HG03565 (cell line): ENCODE measurements around the gene SRD5A2.

Experiments
- ATAC-seq: cut with Tn5 transposase; IDR thresholded peaks from one replicate; pipeline ENCODE4 v1.9.1; 2021; ENCODE audit warnings: mild to moderate bottlenecking, moderate library complexity; ENCODE audit not compliant: unreplicated experiment

Gene SRD5A2, protein sequence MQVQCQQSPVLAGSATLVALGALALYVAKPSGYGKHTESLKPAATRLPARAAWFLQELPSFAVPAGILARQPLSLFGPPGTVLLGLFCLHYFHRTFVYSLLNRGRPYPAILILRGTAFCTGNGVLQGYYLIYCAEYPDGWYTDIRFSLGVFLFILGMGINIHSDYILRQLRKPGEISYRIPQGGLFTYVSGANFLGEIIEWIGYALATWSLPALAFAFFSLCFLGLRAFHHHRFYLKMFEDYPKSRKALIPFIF

DNA sequence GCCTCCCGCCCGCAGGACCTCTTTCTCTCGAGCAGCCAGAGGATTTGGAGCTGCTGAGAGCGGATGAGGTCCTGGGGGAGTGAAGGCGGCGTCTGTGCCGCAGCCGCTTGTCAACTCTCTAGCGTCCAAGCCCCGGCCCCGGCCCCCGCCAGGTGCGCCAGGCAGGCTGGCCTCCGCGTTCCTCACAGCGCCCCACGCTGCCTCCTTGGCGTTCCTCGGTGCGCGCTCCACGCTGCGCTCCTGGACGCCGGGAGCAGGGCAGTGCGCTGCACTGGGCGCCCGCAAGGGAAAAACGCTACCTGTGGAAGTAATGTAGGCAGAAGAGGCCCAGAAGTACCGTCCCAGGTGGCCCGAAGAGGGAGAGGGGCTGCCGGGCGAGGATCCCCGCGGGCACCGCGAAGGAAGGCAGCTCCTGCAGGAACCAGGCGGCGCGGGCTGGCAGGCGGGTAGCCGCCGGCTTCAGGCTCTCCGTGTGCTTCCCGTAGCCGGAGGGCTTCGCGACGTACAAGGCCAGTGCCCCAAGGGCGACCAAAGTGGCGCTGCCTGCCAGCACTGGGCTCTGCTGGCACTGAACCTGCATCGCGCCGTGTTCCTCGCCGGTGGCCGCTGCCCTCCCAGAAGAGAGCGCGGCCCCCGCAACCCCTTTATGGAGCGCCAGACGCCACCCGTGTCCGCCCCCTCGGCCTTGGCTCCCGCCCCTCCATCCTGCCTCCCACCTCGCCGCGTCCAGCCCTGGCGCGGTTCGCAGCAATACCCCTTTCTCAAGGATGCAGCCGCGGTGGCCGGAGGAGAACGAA, at the start of gene SRD5A2:
SRD5A2 (minus strand) TSS at position 618 of the 797 bp plus-strand sequence; CDS start at position 580, 38 bp downstream.
- no peak for ATAC-seq

DNA sequence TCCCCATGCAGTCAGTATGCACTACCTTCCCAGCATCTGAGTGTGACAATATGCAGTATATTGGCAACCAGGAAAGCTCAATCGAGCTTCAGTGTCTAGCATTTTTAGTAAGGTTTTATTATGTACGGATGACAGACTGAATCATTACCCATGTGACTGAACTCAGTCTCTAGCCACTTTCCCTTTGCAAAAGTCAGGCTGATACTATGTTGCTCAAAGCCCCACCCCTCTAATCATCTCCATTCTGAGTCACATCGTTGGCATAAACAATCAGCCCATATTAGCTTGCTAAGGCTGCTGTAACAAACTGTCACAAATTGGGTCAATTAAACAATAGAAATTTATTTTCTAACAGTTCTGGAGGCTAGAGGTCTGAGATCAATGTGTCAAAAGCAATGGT, 25.8 kb upstream of the SRD5A2 start:
- ATAC-seq = no peak

GRCh38 chr2:31598694-31599093, 18.0 kb upstream of the SRD5A2 start:
- no peak for ATAC-seq

DNA sequence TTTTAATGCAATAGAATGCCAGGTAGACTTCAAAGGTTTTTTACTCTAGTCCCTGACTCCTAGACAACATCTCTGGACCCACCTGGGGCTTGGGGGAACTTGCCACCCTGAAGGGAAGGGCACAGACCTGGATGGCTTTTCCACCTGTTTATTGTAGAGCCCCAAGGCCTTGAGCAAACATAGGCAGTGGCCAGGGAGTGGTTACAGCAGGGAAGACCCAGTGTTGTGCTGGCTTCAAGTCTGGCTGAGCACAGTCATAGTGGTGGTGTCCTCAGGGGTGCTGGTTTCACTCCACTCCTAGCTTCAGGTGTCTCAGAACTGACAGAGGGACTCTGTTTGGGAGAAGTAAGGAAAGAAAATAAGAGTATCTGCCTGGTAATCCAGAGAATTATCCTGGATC, 5.5 kb upstream of the SRD5A2 start:
- ATAC-seq = no peak

DNA sequence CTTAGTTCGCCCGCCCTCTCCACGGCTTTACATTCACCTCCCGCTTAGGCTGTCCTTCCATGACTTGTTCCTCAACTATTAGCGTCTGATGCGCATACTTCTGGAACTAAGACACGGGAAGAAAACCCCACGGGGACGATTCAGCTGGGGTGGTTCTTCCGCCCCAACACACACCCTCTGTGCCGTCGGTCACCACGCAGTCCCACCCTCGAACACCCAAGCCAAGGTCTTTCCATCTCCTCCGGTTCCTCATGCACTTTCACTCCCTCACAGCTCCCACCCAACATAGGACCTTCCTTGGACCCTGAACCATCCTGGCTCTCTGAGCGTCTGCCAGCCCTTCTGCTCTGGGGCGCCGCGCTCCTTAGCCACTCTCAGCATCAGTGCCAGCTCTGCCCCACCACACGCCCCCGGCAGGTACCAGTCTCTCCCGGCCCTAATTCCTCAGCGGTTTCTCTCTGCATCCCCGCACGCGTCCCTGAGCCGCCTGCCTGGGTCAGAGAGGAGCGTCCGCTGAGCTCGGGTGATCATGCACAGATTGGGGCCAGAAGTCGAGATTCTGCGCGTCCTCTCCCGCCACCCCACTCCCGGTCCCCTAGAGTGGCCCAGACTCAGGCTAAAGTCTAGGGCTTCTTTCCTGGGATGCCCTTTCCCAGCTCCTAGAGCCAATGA, 522 bp upstream of the SRD5A2 start:
- ATAC-seq = no peak

DNA sequence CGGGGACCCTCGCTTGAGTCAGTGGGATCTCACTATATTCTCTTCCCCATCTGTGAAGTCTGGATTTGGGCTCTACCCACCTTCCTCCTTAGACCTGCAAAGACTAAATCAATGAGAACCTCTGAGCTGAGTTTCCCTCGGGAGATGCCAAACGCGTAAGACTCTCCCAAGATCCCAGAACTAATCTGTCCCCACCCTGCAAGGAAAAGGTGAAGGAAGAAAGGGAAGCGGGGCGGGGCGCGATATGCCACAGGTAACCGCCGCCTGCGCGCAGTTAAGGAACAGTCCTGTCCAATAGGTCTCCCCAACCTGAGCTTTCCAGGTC, 780 bp downstream of the SRD5A2 start:
- ATAC-seq = no peak

- no peak for ATAC-seq
Measured at GRCh38 chr2:31578316-31578715, 2.4 kb downstream of the SRD5A2 start.

GRCh38 chr2:31577143-31577542, 3.6 kb downstream of the SRD5A2 start:
- ATAC-seq = no peak

GRCh38 chr2:31568585-31569201, 12.0 kb downstream of the SRD5A2 start:
- no peak for ATAC-seq

DNA sequence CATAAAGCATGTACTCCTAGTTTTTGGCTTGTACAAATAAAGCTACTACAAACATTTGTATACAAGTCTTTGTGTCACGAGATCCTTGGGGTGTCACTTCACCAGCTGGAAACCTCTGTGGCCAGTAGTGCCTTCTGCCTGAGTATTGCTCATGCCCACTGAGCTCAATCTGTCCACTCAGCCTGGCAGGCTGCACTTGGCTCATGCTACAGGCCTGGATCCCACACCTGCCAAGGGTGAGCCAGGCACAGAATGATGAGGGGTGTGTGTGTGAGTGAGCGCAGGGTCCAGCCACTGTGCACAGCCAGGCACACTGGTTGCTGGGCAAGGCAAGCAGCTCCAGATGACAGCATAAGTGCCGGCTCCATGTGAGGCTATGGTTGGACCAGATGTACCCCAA, 13.1 kb downstream of the SRD5A2 start:
- ATAC-seq = no peak

DNA sequence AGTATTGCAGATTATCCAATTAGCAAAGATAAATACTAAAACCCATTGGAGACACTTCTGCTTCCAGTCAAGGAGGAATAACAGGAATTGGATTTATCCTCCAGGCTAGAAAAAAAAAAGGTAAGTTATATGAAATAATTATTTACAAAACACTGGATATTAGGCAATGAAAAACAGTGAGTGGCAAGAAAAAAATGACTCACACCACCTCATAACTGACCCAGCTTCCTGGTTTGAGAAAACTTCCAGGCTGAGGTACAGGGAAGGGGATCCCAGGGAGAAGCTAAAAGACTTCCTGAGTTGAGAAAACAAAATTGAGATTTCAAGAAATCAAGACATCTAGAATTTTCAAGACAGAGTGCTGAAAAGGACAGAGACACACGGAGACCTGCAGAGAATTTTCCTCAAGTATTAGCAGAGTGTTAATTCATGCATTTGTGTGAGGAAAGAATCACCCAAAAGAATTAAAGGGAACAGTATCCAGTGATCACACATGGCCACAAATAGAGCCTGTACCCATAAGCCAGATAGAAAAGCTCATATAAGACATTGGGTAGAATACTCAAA, 17.4 kb downstream of the SRD5A2 start:
- no peak for ATAC-seq

DNA sequence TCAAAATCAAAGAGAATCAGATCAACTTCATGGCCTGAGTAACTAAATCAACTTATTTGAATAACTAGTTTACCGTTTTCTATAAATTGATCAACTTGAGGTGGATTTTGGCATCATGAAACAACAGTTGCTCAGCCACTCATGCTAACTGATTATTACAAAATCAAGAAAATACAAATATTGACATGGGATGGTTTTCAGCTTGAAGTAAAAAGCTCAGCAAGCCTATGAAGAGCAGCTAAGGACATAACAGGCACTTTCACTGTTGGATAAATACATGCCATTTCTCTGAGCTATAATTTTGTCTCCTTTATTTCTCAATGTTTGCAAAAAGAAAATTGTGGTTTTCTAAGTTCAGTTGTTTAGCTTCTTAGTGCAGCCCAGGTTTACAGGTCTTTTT, 18.9 kb downstream of the SRD5A2 start:
- no peak for ATAC-seq

DNA sequence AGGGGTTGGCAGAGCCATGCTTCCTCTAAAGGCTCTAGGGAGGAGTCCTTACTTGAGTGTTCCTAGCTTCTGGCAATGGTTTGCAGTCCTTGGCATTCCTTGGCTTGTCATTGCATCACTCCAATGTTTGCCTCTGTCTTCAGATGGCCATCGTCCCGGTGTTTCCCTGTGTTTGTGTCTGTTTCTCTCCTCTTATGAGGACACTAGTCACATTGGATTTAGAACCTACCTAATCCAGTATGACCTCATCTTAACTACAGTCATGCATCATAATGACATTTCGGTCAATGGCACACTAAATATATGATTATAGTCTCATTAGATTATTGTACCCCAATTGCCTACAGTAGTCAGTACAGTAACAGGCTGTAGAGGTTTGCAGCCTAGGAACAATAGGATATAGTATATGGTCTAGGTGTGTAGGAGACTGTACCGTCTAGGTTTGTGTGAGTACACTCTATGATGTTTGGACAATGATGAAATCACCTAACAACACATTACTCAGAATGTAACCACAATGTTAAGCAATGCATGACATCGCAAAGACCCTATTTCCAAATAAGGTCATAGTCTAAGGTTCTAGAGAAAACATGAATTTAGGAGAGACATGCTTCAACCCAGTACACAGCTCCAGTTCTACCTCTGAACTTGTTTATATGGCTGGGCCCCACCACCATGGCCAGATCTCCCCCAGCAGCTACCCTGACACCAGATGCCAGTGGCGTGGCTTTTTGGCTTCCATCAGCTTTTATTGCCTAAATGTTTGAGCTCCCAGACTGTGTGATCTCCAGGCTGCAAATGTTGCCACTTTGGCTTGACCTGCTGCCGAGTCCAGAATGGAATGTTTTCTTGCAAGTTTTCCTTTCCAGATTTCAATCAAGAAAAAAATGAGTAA, 22.1 kb downstream of the SRD5A2 start:
- no peak for ATAC-seq

- no peak for ATAC-seq
Measured at GRCh38 chr2:31556940-31557339, 23.8 kb downstream of the SRD5A2 start.

DNA sequence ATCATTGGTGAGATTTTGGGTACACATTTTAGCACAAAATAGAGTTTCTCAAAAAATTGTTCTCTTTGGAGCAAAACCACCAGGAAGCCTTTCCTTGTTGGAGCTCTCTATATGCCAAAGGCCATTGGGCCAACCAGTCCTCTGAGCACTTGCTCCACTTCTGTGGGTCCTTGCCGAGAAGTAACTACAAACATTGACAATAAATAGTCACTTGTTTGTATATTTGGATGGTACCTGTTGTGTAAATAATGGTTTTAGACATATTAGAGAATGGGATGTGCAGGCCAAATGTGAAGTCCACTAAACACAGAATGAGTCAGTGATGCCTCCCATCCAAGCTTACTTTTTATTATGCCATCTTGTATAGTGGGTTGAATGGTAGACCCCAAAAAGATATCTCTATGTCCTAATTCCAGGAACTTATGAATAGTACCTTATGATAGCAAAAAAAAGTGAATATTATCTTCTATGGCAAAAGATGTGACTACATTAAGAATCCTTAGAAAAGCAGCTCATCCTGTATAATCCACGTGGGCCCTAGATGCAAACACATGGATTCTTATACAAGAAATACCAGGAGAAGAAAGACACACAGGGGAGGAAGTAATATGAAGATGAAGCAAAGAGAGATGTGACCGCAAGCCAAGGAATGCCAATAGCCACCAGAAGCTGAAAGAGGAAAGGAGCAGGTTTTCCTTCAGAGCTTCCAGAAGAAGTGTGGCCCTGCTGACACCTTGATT, 24.6 kb downstream of the SRD5A2 start:
- ATAC-seq = no peak

- ATAC-seq = no peak
Measured at GRCh38 chr2:31553362-31553761, 27.4 kb downstream of the SRD5A2 start.

DNA sequence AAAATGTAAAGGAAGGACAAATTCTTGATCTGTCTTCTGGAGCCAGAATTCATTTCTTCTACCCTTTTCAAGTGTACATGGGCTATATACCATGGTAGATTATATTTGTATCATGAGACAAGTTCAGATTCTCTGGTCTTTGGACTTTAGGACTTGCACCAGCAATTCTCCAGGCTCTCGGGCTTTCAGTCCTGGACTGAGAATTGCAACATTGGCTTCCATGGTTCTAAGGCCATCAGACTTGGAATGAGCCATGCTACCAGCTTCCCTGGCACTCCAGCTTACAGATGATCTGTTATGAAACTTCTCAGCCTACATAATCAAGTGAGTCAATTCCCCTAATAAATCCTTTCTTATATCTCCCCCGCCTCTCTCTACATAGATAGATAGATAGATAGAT, 33.3 kb downstream of the SRD5A2 start:
- ATAC-seq = no peak

GRCh38 chr2:31541853-31542252, 38.9 kb downstream of the SRD5A2 start:
- ATAC-seq = no peak

GRCh38 chr2:31539505-31539904, 41.2 kb downstream of the SRD5A2 start:
- ATAC-seq = no peak

DNA sequence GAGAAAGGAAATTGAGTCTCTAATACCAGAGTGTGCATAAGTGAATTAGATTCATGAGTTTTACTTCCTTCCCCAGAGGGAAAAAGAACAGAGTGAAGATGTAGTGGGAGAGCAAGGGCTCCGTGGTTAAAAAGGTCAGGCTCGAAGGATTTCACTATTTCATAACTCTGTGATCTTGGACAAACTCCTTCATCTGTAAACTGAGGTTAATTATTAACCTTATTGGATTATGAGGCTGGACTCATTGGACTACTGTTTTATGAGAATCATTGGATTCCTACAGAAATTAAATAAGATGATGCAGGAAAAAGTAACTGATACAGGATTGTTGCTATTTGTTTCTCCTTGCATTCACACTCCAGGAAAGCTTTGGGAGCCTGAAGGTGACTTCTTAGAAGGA, 45.0 kb downstream of the SRD5A2 start:
- ATAC-seq = no peak
